ENCODE measurements around the gene CCDC40.
"Not testable (repeated sequence)": the region's sequence is repeated elsewhere in the genome, so short reads cannot be mapped to it uniquely, and the experiment has no call there.

The CCDC40 gene

GRCh38 chr17:80043963-80044362 is 7.5 kb downstream of the CCDC40 start:
- FAIRE-seq (no peak), DNase-seq (ENCODE audit: insufficient read length, low spot score) (no peak)
- no peak for TF ChIP-seq CTCF (IDR thresholded peaks at IDR 0.05; ENCODE audit: insufficient read depth, missing control alignments)

GRCh38 chr17:80045703-80046102 is 9.3 kb downstream of the CCDC40 start:
- FAIRE-seq (no peak), DNase-seq (ENCODE audit: insufficient read length, low spot score) (no peak)
- TF ChIP-seq CTCF (IDR thresholded peaks at IDR 0.05; ENCODE audit: insufficient read depth, missing control alignments), result no peak

GRCh38 chr17:80046709-80047108 is 10.3 kb downstream of the CCDC40 start:
- DNase-seq (ENCODE audit: insufficient read length, low spot score); FAIRE-seq: not testable (repeated sequence)

- DNase-seq (ENCODE audit: insufficient read length, low spot score) (no peak), FAIRE-seq (no peak)
- no peak for TF ChIP-seq CTCF (IDR thresholded peaks at IDR 0.05; ENCODE audit: insufficient read depth, missing control alignments)
Measured at GRCh38 chr17:80047176-80047575, 10.7 kb downstream of the CCDC40 start.

- TF ChIP-seq CTCF (IDR thresholded peaks at IDR 0.05; ENCODE audit: insufficient read depth, missing control alignments), result no peak
- DNase-seq (ENCODE audit: insufficient read length, low spot score), result no peak
- no peak for FAIRE-seq
Measured at GRCh38 chr17:80049986-80050385, 13.5 kb downstream of the CCDC40 start.

- no peak for FAIRE-seq
- TF ChIP-seq CTCF (IDR thresholded peaks at IDR 0.05; ENCODE audit: insufficient read depth, missing control alignments), result no peak
Measured at GRCh38 chr17:80050706-80051105, 14.3 kb downstream of the CCDC40 start.

GRCh38 chr17:80051681-80052080 is 15.2 kb downstream of the CCDC40 start:
- no peak for TF ChIP-seq CTCF (IDR thresholded peaks at IDR 0.05; ENCODE audit: insufficient read depth, missing control alignments)
- no peak for DNase-seq (ENCODE audit: insufficient read length, low spot score)
- no peak for FAIRE-seq

More at GRCh38 chr17:80050706-80051105, 14.3 kb downstream of the CCDC40 start:
- DNase-seq (ENCODE audit: insufficient read length, low spot score), result no peak

GRCh38 chr17:80053102-80053501 is 16.7 kb downstream of the CCDC40 start:
- DNase-seq (ENCODE audit: insufficient read length, low spot score), result no peak
- FAIRE-seq, result no peak
- TF ChIP-seq CTCF (IDR thresholded peaks at IDR 0.05; ENCODE audit: insufficient read depth, missing control alignments), result no peak
